GM23338 (cell line): ENCODE measurements around the gene CHAMP1. TPM values are rescaled to one million over a fixed set of nuclear protein-coding genes. Genes with fewer than 3 reads are reported as not detected.

Experiments
- ATAC-seq: fragments of 200-7000 bp; cut with Tn5 transposase; 3 replicates; pipeline ENCODE4 v1.9.1; 2020
- DNase-seq: peaks from one replicate; pipeline ENCODE4 v3.0.0-alpha.2; 2015; ENCODE audit warnings: low spot score
- H2AFZ ChIP-seq: fragments of 200-600 bp; sonication (generic); 2 replicates; pipeline ENCODE4 v1.8.0; 2016; ENCODE audit warnings: antibody characterized with exemption, mild to moderate bottlenecking, moderate library complexity
- H3F3A ChIP-seq: fragments of 200-600 bp; sonication (generic); replicated peaks from 2 replicates; pipeline ENCODE4 v1.8.0; 2017; ENCODE audit warnings: antibody characterized with exemption, mixed run types, low read depth
- H3K27ac ChIP-seq: fragments of 200-600 bp; sonication (generic); 2 replicates; pipeline ENCODE4 v1.6.1; 2016; ENCODE audit warnings: low read depth
- H3K27me3 ChIP-seq: fragments of 200-600 bp; sonication (generic); 2 replicates; pipeline ENCODE4 v1.8.0; 2016; ENCODE audit warnings: mild to moderate bottlenecking, mixed run types, moderate library complexity; ENCODE audit not compliant: insufficient read depth
- H3K36me3 ChIP-seq: fragments of 200-600 bp; sonication (generic); 2 replicates; pipeline ENCODE4 v1.8.0; 2016; ENCODE audit warnings: mild to moderate bottlenecking; ENCODE audit not compliant: insufficient read depth
- H3K4me1 ChIP-seq: fragments of 200-600 bp; sonication (generic); 2 replicates; pipeline ENCODE4 v1.8.0; 2016; ENCODE audit warnings: mild to moderate bottlenecking, moderate library complexity; ENCODE audit not compliant: insufficient read depth
- H3K4me2 ChIP-seq: fragments of 200-600 bp; sonication (generic); 2 replicates; pipeline ENCODE4 v1.7.1; 2017; ENCODE audit warnings: mixed run types
- H3K4me3 ChIP-seq: fragments of 200-600 bp; sonication (generic); 2 replicates; pipeline ENCODE4 v1.6.1; 2016; ENCODE audit warnings: mixed run types
- H3K79me2 ChIP-seq: fragments of 200-600 bp; sonication (generic); replicated peaks from 2 replicates; pipeline ENCODE4 v1.8.0; 2017; ENCODE audit warnings: mild to moderate bottlenecking; ENCODE audit not compliant: insufficient read depth
- H3K9me2 ChIP-seq: fragments of 200-600 bp; sonication (generic); 2 replicates; pipeline ENCODE4 v1.8.0; 2017; ENCODE audit not compliant: insufficient read depth
- H4K20me1 ChIP-seq: fragments of 200-600 bp; sonication (generic); replicated peaks from 2 replicates; pipeline ENCODE4 v1.8.0; 2017; ENCODE audit warnings: mild to moderate bottlenecking; ENCODE audit not compliant: insufficient read depth
- H3K27ac Mint-ChIP-seq: 2 replicates; pipeline ENCODE4 v1.8.0; 2020; ENCODE audit warnings: inconsistent platforms, mild to moderate bottlenecking, moderate library complexity, mixed read lengths
- H3K27me3 Mint-ChIP-seq: 3 replicates; pipeline ENCODE4 v1.8.0; 2022; ENCODE audit warnings: low read depth, mild to moderate bottlenecking, moderate library complexity, mixed read lengths, inconsistent platforms; ENCODE audit not compliant: insufficient read depth, poor library complexity
- H3K36me3 Mint-ChIP-seq: 3 replicates; pipeline ENCODE4 v1.8.0; 2021; ENCODE audit warnings: low read depth, mild to moderate bottlenecking, inconsistent platforms, moderate library complexity, mixed read lengths
- H3K4me1 Mint-ChIP-seq: 3 replicates; pipeline ENCODE4 v1.8.0; 2020; ENCODE audit warnings: mild to moderate bottlenecking, inconsistent platforms, mixed read lengths
- H3K4me3 Mint-ChIP-seq: 3 replicates; pipeline ENCODE4 v1.8.0; 2021; ENCODE audit warnings: moderate library complexity, mild to moderate bottlenecking, inconsistent platforms, mixed read lengths
- H3K9me3 Mint-ChIP-seq: 3 replicates; pipeline ENCODE4 v1.8.0; 2020; ENCODE audit warnings: moderate library complexity, mild to moderate bottlenecking, inconsistent platforms, mixed read lengths
- CREB1 ChIP-seq: fragments of 250-450 bp; sonication (Bioruptor Pico); IDR thresholded peaks from 2 replicates; pipeline ENCODE4 v1.5.0; 2020; ENCODE audit warnings: low read depth, mild to moderate bottlenecking, moderate library complexity
- CTCF ChIP-seq, 2 experiments: fragments of 200-600 bp in 1 of 2; sonication (generic) in 1 of 2; conservative IDR thresholded peaks; 2 replicates each; pipeline versions ENCODE4 v1.5.1 to v1.6.1; 2016 to 2017; ENCODE audit warnings: antibody characterized with exemption in 2 of 2, low read depth in 2 of 2, mild to moderate bottlenecking in 2 of 2, moderate library complexity in 1 of 2
- ETS1 ChIP-seq: IDR thresholded peaks from 2 replicates; pipeline ENCODE4 v1.6.1; 2016; ENCODE audit warnings: antibody characterized with exemption
- EZH2 ChIP-seq: fragments of 200-600 bp; sonication (generic); IDR thresholded peaks from one replicate; pipeline ENCODE4 v1.8.0; 2017; ENCODE audit warnings: antibody characterized with exemption, mild to moderate bottlenecking, low read depth; ENCODE audit not compliant: unreplicated experiment
- EZH2phosphoT487 ChIP-seq: fragments of 200-600 bp; sonication (generic); IDR thresholded peaks from one replicate; pipeline ENCODE4 v1.8.1; 2018; ENCODE audit warnings: antibody characterized with exemption; ENCODE audit not compliant: unreplicated experiment
- JUNB ChIP-seq: IDR thresholded peaks from one replicate; pipeline ENCODE4 v1.6.1; 2016; ENCODE audit warnings: antibody characterized with exemption; ENCODE audit not compliant: unreplicated experiment
- NANOG ChIP-seq: IDR thresholded peaks from 2 replicates; pipeline ENCODE4 v1.6.1; 2016; ENCODE audit warnings: antibody characterized with exemption, borderline replicate concordance
- POLR2AphosphoS5 ChIP-seq: IDR thresholded peaks from 2 replicates; pipeline ENCODE4 v1.6.1; 2016; ENCODE audit warnings: antibody characterized with exemption, low read depth
- REST ChIP-seq: IDR thresholded peaks from one replicate; pipeline ENCODE4 v1.6.1; 2018; ENCODE audit warnings: antibody characterized with exemption; ENCODE audit not compliant: unreplicated experiment
- STAT1 ChIP-seq: IDR thresholded peaks from one replicate; pipeline ENCODE4 v1.6.1; 2016; ENCODE audit warnings: antibody characterized with exemption; ENCODE audit not compliant: unreplicated experiment
- ZNF114 ChIP-seq: fragments of 250-450 bp; sonication (Bioruptor Pico); IDR thresholded peaks from 2 replicates; pipeline ENCODE4 v1.5.0; 2020; ENCODE audit warnings: mild to moderate bottlenecking, moderate library complexity
- ZNF331 ChIP-seq: fragments of 250-450 bp; sonication (Bioruptor Pico); IDR thresholded peaks from 2 replicates; pipeline ENCODE4 v1.5.0; 2020; ENCODE audit warnings: low read depth, mild to moderate bottlenecking, moderate library complexity
- ZNF462 ChIP-seq: fragments of 250-450 bp; sonication (Bioruptor Pico); IDR thresholded peaks from 2 replicates; pipeline ENCODE4 v1.5.0; 2020; ENCODE audit warnings: mild to moderate bottlenecking, moderate library complexity
- polyA plus RNA-seq: library from polyadenylated mRNA; unstranded; fragments of >200 nt; fragmentation: Nextera tagmentation; extraction: Ambion mirVana; gene quantifications from 2 replicates; pipeline ENCODE4 v1.2.1, GENCODE V29; 2016
- total RNA-seq: library from RNA; depleted of rRNA; stranded (reverse); fragments of >200 nt; shearing (Covaris generic); gene quantifications from 2 replicates; pipeline ENCODE4 v1.2.3, GENCODE V29; 2014

The CHAMP1 gene
- total and polyA plus RNA-seq, 2 experiments from 2014 or later = 32.8 to 39.1 TPM

GRCh38 chr13:114283576-114283975 is 30.7 kb upstream of the CHAMP1 start:
- Histone ChIP-seq H3K36me3 (peaks cover 21% of the 10 kb centered on the region; the same call in 1 of the 2 replicates), H3K4me2 (no peak overlapping the region), H3K4me3 (no peak overlapping the region), H3K27me3 (no peaks in the 10 kb centered on the region), H3F3A (peaks cover 16% of the 10 kb centered on the region), H3K79me2 (peaks cover 55% of the 10 kb centered on the region), H2AFZ (no peak overlapping the region), H3K9me2 (no peaks in the 10 kb centered on the region), H4K20me1 (peaks cover 21% of the 10 kb centered on the region), H3K27ac (peak overlapping the region; percentile 41; the same call in 1 of the 2 replicates), H3K4me1 (peaks cover 10% of the 10 kb centered on the region)
- Mint-ChIP-seq H3K27ac (no peak overlapping the region; the same call in 1 of the 2 replicates), H3K27me3 (peaks cover 15% of the 10 kb centered on the region), H3K9me3 (no peaks in the 10 kb centered on the region), H3K36me3 (peaks cover 60% of the 10 kb centered on the region), H3K4me1 (peaks cover 22% of the 10 kb centered on the region), H3K4me3 (peak overlapping the region; percentile 51)
- ATAC-seq (no peak), DNase-seq (no peak)
- TF ChIP-seq ZNF331 (CRISPR knock-in tag) (no peak), ZNF114 (CRISPR knock-in tag) (no peak), CREB1 (CRISPR knock-in tag) (no peak), STAT1 (no peak), NANOG (no peak), CTCF (conservative IDR thresholded peaks at IDR 0.05; ENCODE audit: low read depth in 2 of 2) (no peak), EZH2phosphoT487 (no peak), POLR2AphosphoS5 (no peak), EZH2 (no peak), ETS1 (no peak), REST (no peak), ZNF462 (no peak), JUNB (no peak)
